Omental fat pad (tissue), 4 donors: ENCODE results near the gene MPZL1. TPM values are rescaled to one million over a fixed set of nuclear protein-coding genes. Genes with fewer than 3 reads are reported as not detected.

Source experiments
- ATAC-seq: fragments of 150-250 bp; one replicate; pipeline ENCODE4 v1.9.1; 2016; ENCODE audit warnings: mild to moderate bottlenecking, moderate library complexity; ENCODE audit not compliant: low FRiP score
- DNase-seq: peaks from one replicate; pipeline ENCODE4 v3.0.0-alpha.2; 2019; ENCODE audit warnings: low spot score
- CTCF ChIP-seq, 3 donors: fragments of 450-650 bp; IDR thresholded peaks; one replicate each; pipeline ENCODE4 v1.5.1; 2016 to 2017; ENCODE audit warnings: antibody characterized with exemption in 3 of 3, mild to moderate bottlenecking in 3 of 3, moderate library complexity in 2 of 3
- total RNA-seq, 4 donors: library from RNA; depleted of rRNA; stranded (reverse); fragments of >200 nt; gene quantifications; one replicate each; pipeline ENCODE4 v1.1.0, GENCODE V29; 2016

Gene MPZL1
- 100 to 1,000 TPM; 102 to 116 (median 108) TPM for total RNA-seq

- ATAC-seq (peak; percentile 97), DNase-seq (peak; percentile 98)
- TF ChIP-seq CTCF (IDR thresholded peaks at IDR 0.05): no peak
These were observed at the start of gene MPZL1 for GRCh38 chr1:167721617-167722151. Gene MPZL1 (plus strand): TSS chr1:167721982. CDS start chr1:167722152, 170 bp downstream.

GRCh38 chr1:167672831-167673230 is 49.0 kb upstream of the MPZL1 start:
- no peak for ATAC-seq
- no peak for TF ChIP-seq CTCF (IDR thresholded peaks at IDR 0.05)
- no peak for DNase-seq

- TF ChIP-seq CTCF (IDR thresholded peaks at IDR 0.05): no peak
- no peak for ATAC-seq
These were observed 48.5 kb upstream of the MPZL1 start for GRCh38 chr1:167673265-167673664.

GRCh38 chr1:167674156-167674555 is 47.6 kb upstream of the MPZL1 start:
- ATAC-seq (no peak), DNase-seq (no peak)
- TF ChIP-seq CTCF (IDR thresholded peaks at IDR 0.05): no peak

More at GRCh38 chr1:167673265-167673664, 48.5 kb upstream of the MPZL1 start:
- DNase-seq: no peak

GRCh38 chr1:167675440-167675839 is 46.3 kb upstream of the MPZL1 start:
- ATAC-seq: no peak
- DNase-seq: no peak
- no peak for TF ChIP-seq CTCF (IDR thresholded peaks at IDR 0.05)

- DNase-seq (no peak), ATAC-seq (no peak)
- TF ChIP-seq CTCF (IDR thresholded peaks at IDR 0.05): no peak
These were observed 45.4 kb upstream of the MPZL1 start for GRCh38 chr1:167676205-167676915.
